ENCODE measurements around the gene GTPBP1.

GTPBP1 gene

DNA sequence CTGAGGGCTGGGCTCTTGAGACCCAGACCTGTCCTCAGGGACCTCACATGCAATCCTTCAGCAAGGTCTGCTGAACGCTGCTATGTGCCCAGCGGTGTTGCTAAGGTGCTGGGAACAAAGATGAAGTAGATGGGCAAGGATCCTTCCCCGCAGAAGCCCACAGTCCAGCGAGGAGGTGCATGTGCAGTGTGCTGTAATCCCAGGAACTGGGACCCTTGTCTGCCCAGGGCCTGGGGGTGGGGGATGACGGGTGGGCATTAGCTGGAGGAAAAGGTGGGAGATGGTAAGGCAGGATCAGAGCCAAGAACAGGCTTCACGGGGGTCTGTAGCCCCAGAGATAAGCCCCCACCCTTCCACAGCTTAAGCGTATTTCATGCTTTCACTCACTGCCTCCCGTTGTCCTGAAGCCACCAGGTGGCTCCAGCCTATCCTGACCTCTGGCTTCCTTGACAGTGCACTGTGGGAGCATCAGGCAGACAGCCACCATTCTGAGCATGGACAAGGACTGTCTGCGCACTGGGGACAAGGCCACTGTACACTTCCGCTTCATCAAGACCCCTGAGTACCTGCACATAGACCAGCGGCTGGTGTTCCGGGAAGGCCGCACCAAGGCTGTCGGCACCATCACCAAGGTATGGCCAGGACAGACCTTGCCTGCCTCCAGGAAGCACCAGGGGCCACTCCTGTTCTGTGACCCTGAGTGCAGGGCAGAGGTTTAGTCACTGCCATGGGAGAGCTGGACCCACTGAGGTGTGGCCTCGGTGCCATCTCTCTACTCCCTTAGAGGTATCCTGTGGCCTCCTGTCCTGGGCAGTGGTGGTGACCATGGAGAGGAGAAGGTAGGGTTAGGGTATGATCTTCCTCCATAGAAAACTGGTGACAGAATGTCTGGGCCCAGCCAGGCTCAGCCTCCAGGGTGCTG lies 22.0 kb downstream of the GTPBP1 start:
- DNase-seq, result no peak

DNA sequence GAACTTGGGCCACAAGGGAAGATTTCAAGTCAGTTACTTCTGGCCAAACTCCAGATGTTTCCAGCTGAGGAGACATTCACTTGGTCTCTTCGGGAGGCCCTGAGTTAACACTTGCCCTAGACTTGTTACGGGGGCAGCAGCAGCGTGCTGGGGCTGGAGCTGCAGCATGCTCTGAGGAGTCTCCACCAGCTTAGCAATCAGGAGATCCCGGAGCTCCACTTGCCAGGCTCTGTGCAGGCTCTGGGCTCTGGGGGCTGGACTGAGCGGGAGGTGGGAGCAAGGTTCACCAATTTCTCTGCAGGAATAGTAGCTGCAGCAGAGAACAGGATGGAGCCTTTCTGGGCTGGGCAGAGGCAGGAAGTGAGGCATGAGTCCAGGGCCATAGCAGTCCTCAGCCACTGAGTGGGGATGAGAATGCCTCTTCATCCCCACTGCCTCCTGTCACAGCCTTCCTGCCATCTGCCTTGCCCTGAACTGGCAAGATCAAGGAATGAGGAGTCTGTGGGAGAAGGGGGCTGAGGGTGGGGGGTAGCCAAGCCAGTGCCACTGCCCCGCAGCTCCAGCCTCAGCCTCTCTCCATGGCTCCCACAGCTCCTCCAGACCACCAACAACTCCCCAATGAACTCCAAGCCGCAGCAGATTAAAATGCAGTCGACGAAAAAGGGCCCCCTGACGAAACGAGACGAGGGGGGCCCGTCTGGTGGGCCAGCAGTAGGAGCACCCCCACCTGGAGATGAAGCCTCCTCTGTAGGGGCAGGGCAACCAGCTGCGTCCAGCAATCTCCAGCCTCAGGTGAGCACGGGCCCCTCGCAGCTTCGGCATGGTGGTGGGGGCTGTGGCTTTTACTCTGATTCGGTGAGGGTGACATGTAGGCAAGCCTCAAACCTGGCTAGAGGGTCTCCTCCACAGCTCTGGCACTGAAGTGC lies 23.4 kb downstream of the GTPBP1 start:
- DNase-seq, result no peak

DNA sequence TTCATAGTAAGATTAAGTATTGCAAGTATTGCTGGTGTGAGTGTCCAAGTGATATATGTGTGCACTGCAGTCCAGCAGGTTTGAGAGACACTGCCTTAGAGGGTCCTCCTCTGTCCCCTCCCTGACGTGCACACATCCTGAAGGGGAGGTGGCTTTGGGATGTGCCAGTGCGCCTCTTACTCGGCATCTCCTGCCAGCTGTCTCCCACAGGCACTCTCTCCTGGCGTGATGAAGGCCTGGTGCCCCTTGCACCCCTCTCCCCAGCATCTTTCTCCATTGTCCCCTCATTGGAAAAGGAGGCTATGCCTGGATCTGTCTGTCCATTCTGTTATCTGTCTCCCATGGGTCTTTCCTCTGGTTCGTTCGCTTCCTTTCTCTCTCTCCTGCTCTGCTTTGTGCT lies 24.2 kb downstream of the GTPBP1 start:
- DNase-seq, result no peak

DNA sequence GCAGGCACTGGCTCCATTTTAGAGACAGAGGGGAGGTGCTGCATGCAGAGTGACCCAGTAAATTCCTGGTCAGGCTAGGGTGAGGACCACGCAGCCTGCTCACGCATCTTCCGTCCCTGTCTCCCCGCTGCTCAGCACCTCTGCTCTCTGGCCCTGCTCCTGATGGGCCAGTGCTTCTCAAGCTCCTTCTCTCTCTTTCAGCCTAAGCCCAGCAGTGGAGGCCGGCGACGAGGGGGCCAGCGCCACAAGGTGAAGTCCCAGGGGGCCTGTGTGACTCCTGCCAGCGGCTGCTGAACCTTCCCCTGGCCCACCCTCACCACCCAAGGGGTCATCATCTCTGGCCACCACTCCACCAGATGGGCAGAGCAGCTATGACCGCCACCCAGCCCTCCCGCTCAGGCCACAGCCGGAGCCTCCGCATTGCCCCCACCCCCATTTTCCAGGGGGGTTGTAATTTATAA lies 24.7 kb downstream of the GTPBP1 start:
- no peak for DNase-seq

DNA sequence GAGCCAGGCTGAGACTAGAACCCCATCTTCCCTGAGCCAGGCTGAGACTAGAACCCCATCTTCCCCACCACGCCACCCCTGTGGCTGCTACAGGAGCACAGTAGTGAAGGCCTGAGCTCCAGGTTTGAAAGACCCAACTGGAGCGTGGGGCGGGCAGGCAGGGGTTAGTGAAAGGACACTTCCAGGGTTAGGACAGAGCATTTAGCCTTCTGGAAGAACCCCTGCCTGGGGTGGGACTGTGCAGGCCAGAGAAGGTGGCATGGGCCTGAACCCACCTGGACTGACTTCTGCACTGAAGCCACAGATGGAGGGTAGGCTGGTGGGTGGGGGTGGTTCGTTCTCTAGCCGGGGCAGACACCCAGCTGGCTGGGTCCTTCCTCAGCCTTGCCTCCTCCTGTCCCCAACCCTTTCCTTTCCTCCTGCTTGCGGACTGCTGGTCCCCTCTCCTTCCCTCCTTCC lies 26.0 kb downstream of the GTPBP1 start:
- DNase-seq, result no peak

DNA sequence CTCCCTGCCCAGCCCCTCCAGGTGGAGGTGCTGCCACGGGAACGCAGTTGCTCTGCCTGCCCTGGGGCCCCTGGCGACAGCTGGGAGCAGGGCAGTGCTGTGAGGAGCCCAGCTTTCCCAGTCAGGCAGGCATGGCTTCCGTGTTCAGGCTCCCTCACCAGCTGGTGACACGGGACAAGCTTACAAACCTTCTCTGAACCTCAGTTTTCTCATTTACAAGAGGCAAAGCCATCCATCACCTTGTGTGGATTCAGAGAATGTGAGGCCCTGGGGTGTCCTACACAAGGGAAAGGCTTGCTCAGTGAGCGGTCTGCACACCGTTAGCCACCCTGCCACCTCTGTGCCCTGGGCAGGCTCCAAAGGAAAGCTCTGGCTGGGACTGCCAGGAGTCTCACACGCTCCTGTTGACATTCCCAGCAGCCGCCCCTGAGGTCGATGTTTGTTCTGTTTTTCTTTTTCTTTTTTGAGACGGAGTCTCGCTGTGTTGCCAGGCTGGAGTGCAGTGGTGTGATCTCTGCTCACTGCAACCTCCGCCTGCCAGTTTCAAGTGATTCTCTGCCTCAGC lies 26.6 kb downstream of the GTPBP1 start:
- DNase-seq, result no peak

DNA sequence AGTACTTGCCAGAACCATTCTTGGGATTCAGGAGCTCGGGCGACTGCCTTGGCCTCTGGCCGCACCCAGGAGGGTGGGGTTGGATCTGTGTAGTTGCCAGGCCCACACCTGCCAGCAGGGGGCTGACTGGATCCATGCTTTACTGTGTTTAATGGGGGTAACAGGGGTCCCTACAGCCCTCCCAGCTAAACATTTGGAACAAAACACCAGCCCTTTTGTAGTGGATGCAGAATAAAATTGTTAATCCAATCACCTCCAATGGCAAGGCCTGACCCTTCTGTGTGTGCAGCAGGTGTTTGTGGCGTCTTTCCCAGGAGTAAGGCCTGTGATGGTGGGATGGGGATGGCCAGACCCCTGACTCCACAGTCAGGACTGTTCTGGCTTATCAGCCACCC lies 27.6 kb downstream of the GTPBP1 start:
- DNase-seq, result no peak

DNA sequence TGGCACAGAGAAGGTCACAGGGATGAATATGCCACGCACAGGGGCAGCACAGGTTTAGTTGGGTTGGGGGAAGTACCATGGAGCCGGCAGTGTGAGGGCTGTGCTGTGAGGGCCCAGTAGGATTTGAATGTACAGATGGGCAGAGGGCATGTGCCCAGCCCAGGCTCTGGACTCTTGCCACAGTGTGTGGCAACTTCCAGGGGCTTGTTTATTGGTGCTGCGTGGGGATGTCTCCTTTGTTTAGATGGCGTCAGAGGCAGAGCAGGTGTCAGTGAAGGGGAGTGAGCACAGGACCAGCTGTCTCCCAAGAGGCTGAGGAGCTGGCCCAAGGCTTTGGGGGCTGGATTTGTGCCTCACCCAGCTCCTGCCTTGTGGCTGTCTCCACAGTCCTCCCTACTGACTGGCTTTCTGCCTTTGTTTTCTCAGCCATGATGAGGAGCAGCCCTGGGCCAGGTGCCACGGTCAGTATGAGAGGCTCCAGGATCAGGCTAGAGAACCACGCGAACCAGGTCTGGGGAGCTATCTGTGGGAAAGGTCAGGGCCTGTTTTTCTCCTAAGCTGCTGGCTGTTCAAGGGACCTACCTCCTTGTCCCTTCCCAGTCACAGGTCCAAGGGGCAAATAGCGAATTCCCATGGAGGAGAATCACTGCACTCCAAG lies 28.1 kb downstream of the GTPBP1 start:
- no peak for DNase-seq

DNA sequence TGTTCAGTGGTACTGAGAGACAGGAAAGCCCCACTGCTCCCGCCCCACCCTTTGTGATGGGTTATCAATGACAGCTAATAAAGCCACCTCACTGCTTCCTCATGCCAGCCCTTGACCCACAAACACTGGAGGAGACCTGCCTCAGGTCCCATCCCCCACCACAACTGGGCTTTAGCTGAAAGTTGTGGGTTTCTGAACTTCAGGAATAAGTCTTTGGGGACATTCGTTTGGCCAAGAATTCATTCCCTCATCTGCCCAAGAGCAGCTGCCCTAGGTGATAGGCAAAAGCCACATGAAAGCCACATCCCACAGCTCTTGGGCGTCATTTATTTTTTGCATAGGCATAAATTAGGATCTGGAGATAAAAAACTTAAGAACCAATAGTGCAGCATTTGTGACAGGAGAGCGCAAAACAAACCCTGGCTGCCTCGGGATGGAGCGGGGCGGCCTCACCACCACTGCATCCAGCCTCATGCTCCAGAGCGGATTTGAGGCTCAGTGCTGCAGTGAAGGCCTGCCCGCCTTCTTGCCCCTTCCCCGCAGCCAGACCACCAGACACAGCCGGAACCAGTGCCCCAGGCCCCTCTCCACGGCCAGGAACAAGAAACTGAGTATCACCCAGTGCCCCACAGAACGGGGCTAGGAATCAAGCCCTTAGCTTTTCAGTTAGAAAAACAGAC lies 28.8 kb downstream of the GTPBP1 start:
- DNase-seq, result no peak

DNA sequence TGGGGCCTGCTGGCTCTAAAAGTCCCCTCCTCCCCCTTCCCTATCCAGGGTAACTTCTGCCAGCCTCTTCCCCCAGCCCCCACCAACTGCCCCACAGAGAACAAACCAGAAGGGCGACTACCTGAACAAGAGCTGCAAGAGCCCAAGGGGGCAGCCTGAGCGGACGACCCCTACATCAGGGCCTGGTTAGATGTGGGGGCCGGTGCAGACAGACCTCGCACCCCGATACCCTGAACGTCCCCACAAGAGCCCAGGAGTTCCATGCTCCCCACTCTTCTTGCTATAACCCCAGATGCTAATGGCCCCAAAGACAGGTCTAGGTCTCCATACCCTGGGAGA lies 29.4 kb downstream of the GTPBP1 start:
- no peak for DNase-seq

DNA sequence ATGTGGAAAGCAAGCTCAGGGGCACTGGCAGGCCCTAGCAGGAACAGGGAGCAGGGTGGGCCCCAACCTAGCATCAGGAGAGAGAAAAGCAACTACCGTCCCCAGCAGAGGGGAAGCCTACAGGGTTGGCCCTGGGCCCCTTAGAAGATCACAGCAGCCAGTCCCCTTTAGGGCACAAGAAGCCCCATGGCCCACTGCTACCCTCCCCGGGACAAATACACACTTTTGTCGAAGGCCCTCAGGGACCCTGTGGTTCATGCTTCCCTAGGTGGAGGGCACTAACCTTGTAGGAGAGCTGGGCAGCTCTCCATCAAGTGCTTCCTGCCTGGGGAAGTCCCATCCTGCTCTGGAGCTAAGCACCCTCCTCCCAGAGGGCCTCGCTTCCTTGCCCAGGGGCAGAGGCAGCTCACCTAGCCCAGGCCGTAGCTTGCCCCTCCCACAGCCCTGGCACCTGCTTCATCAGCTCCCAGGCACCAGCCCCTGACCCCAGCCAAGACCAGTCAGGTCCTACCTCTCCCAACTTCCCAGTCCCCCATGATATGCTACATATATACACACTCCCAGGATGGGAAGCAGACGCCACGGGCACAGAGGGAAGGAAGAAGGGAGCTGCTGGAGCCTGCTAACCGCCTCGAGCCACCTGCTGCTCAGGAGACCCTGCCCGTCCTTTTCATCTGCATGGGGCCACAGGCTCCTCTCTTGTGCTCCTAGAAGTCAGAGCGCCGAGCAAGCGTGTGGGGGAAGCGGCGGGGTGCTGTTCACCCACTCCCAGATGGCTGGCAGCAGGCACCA lies 29.9 kb downstream of the GTPBP1 start:
- no peak for DNase-seq

DNA sequence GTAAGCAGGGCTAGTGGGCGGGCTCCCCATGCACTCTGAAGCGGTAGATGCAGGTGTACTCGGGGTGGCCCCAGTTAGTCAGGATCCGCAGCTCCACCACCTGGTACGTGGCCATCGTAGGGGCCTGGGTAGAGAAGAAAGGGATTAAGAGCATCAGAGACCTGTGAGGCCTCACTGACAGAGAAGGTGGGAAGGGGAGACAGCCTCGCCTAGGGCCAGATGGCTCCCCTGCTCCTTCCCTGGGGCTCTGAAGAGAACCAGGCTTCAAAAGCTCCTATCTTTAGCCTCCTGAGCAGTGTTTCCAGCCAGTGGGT lies 30.5 kb downstream of the GTPBP1 start:
- DNase-seq, result no peak

DNA sequence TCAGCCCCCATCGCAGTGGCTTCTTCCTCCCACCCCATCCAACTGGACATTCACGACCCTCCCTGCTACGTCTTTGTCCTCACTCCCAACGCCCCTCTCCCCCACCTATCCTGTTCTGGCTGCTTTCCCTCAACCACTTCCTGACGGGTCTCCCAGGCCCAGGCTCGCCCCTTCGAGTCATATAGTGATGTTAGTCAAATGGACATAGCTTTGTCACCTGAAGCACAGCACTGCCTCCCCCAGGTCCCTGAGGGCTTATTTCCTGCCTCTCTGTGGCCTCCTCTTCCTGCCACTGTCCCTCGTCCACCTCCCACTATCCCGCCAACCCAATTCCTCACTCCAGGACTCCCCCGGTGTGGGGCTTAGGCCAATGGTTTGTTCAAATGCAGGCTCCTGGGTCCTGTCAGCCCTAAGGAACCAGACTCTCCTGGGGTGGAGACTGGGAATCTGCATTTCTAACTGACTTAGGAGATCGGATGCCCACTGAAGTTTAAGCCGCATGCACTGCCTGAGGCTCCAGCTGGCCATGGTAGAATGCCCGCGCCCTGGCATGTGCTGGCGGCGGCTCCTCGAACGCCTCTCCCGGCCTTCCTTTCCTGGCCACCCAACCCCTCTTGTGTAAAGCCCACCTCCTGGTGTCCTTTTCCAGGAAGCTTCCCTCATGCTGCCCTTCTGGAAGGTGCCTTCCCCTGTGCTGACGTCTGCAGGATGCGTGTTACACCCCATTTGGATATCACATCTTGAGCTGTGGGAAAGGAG lies 31.7 kb downstream of the GTPBP1 start:
- no peak for DNase-seq

DNA sequence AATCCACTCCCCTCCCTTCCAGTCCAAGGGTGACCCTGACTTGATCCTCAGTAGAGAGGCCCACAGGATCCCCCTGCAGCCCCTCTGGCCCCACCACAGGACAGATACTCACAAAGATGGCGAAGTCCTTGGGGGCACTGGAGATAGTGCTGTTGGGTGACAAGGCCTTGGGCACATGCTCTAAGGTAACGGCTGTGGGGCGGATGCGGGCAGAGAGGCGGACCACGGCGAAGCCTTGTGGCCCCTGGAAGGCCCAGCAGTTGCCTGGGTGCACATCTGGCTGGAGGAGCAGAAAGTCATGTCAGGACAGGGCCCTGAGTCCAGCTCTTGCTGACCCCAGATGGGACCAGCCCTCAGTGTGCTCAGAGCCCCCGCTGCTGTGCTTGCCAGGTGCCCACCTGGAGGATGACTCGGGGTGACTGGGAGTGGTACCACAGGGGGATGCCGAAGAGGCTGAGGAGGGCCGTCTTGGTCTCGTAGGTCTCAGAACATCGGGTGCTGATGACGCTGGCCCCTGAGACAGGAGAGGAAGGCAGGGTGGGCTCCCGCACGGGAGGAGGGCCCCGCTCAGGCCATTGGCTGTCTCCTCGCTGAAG lies 32.8 kb downstream of the GTPBP1 start:
- DNase-seq, result no peak

DNA sequence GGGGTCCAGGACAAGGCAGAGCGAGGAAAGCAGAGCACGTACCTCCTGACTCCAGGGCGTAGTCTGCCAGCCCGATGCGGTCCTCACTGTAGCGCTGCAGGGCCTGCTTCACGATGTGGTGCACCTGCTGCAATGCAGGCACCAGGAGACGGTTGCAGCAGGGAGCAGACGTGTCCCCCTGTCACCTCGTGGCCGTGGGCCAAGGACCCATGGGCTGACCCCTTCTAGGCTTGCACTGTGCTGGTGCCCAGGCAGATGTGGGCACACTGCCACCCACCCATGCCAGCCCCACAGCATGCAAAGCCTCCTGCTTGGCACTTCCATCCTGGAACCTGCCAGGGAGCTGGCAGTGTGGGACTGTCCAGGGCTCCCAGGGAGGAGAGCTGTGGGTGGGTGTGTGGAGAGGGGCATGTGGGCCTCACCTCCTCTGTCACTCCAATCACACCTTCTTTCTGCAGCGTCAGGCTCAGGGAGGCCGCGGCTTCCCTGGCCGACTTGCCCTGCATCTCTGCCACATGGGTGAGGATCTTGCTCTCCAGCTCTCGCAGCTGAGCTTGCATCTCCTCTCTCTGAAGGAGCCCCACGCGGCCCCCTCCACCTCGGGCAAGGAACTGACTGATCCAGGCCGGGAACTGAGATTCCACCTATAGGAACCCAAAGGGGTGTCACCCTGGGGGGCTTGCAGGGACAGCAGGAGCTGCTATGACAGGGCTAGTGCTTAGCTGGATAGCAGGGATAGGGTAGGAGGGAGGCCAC lies 33.7 kb downstream of the GTPBP1 start:
- no peak for DNase-seq

DNA sequence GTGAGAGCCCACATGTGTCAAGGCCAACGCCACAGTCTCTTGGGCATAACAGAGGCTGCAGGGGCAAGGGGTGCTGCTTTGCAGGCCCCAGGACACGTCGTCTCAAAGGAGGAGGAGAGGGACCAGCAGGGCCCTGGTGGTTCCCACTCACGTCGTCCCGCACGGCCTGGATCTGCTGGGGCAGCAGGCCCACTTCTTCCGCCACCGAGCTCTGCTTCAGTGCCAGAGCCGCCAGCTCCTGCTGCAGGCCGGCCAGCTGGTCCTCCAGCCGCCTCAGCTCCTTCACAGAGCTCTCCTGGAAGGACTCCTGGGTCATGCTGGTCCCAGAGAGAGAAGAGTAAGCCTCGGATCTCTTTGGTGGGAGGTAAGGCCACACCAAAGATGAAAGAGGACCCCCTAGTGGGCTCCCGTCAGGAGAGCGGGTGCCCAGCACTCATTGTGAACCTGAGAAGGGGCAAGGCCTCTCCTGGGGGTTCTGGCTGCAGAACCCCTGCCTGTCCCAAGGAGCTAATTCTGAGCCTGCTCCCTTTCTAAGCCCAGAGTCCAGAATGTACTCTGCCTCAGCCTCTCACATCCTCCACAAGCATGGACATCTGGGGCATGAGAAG lies 34.5 kb downstream of the GTPBP1 start:
- no peak for DNase-seq

DNA sequence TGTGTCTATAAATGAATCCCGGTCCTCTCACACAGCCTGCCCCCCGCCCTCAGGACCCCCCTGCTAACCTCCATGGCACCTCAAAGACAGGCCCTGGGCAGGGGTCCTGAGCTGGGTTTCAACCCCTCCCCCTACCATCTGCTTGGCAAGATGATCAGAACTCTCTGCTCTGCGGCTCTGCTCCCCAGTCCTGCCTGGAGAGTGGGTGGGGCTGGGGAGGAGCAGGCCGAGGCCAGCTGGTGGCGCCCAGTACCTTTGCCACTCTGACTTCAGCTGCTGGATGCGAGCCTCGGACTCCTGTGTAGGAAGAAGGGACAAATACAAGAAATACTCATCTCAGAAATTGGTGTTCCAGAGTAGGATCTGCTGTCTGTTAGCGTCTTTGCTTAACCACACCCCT lies 35.0 kb downstream of the GTPBP1 start:
- DNase-seq, result no peak

DNA sequence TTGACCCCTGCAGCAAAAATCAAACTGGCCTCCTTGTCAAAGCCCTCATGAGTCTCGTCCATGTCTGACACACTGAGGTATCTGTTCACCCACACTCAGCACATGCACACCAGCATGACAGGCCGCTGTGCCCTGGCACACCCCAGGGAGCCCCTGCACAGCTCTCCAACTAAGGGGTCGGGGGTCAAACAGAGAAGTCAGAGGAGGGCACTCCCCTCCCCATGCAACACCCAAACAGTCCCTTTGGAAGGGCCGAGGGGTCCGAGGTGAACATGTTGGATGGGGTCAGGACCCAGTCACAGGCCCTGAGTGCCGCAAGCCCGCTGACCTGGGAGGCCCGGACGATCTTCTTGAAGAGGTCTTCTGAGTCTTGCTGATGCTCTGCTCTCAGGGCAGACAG lies 35.4 kb downstream of the GTPBP1 start:
- no peak for DNase-seq

DNA sequence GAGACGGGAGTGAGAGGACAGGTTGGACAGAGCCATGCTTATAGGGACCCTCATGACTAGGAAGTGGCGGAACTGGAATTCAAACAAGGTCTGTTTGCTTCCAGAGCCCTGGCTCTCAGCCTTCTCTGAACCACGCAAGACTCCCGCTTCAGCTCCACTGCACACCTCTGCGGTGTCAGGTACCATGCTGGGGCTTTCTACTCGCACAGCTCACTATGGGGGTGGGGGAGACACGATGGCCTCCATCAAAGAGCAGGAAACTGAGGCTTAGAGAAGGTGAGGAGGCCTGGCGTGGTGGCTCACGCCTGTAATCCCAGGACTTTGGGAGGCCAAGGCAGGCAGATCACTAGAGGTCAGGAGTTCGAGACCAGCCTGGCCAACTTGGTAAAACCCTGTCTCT lies 35.8 kb downstream of the GTPBP1 start:
- DNase-seq, result no peak

All from right forelimb (tissue), 1 donor.